SU-DHL-6 (cell line): ENCODE data around the gene ZNF579.

Experiments
- H2AFZ ChIP-seq: fragments of 200-600 bp; sonication (generic); 2 replicates; pipeline ENCODE4 v1.6.1; 2014; ENCODE audit warnings: low read depth, mild to moderate bottlenecking, moderate library complexity, mixed read lengths, antibody characterized with exemption, low read length; ENCODE audit not compliant: severe bottlenecking
- H3F3A ChIP-seq: fragments of 200-600 bp; shearing (Covaris generic); 2 replicates; pipeline ENCODE4 v1.6.0; 2016; ENCODE audit warnings: antibody characterized with exemption, mild to moderate bottlenecking; ENCODE audit not compliant: insufficient read depth
- H3K27ac ChIP-seq: fragments of 200-600 bp; sonication (generic); 2 replicates; pipeline ENCODE4 v1.5.1; 2016; ENCODE audit warnings: low read depth, mild to moderate bottlenecking, low read length, moderate library complexity, mixed read lengths
- H3K27me3 ChIP-seq: fragments of 200-600 bp; sonication (generic), shearing (Covaris generic); 2 replicates; pipeline ENCODE4 v1.6.0; 2014; ENCODE audit warnings: mild to moderate bottlenecking, low read length
- H3K36me3 ChIP-seq: fragments of 200-600 bp; sonication (generic); 2 replicates; pipeline ENCODE4 v1.6.1; 2014; ENCODE audit warnings: mild to moderate bottlenecking, low read length, mixed read lengths
- H3K4me2 ChIP-seq: fragments of 300-600, 200-600 bp; shearing (Covaris generic), sonication (generic); 2 replicates; pipeline ENCODE4 v1.6.0; 2014; ENCODE audit warnings: low read length, low read depth, mild to moderate bottlenecking; ENCODE audit not compliant: poor library complexity, severe bottlenecking
- H3K4me3 ChIP-seq: fragments of 200-600 bp; sonication (generic); 2 replicates; pipeline ENCODE4 v1.5.1; 2014; ENCODE audit warnings: antibody characterized with exemption, low read length, mild to moderate bottlenecking, mixed read lengths; ENCODE audit not compliant: insufficient read depth, poor library complexity, severe bottlenecking
- H3K79me2 ChIP-seq: fragments of 200-600 bp; sonication (generic); 2 replicates; pipeline ENCODE4 v1.6.1; 2014; ENCODE audit warnings: mild to moderate bottlenecking, low read length, moderate library complexity; ENCODE audit not compliant: insufficient read depth
- H3K9ac ChIP-seq: fragments of 200-600 bp; sonication (generic); 2 replicates; pipeline ENCODE4 v1.7.0; 2014; ENCODE audit warnings: mild to moderate bottlenecking, low read length
- H3K9me2 ChIP-seq: fragments of 200-600 bp; sonication (generic); replicated peaks from 2 replicates; pipeline ENCODE4 v1.6.1; 2014; ENCODE audit warnings: low read length; ENCODE audit not compliant: insufficient read depth
- H3K9me3 ChIP-seq: fragments of 200-600 bp; sonication (generic); 2 replicates; pipeline ENCODE4 v1.6.1; 2014; ENCODE audit warnings: low read length, mixed read lengths; ENCODE audit not compliant: insufficient read depth
- H4K20me1 ChIP-seq: fragments of 200-600 bp; sonication (generic); 2 replicates; pipeline ENCODE4 v1.6.1; 2014; ENCODE audit warnings: low read depth, mild to moderate bottlenecking, antibody characterized with exemption, low read length, moderate library complexity, mixed read lengths
- EZH2phosphoT487 ChIP-seq: fragments of 200-600 bp; sonication (generic), shearing (Covaris generic); conservative IDR thresholded peaks from 2 replicates; pipeline ENCODE4 v1.6.1; 2018; ENCODE audit warnings: mild to moderate bottlenecking, antibody characterized with exemption, low read length, moderate library complexity, mixed read lengths
- TF ChIP-seq, protein P1 (sequence below): fragments of 200-600 bp; sonication (generic); IDR thresholded peaks from one replicate; pipeline ENCODE4 v1.5.1; 2017; ENCODE audit warnings: antibody characterized with exemption, mild to moderate bottlenecking, low read length, moderate library complexity; ENCODE audit not compliant: insufficient read depth, poor library complexity, severe bottlenecking

Gene ZNF579

DNA sequence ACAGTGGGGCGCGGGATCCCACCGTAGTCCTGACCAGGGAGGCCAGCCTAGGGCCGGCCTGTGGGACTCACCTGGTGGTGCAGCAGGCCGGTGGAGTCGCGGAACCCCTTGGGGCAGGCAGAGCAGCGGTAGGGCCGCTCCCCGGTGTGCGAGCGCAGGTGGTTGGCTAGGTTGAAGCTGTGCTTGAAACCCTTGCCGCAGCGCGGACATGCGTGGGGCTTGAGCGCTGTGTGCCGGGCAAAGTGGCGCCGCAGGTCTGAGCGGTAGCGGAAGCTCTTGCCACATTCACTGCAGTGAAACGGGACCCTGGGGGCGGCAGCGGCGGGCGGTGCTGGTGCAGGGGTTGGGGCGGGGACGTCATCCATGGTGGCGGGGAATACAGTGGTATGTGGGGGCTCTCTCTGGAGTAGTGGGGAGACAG is 16.9 kb upstream of the ZNF579 start:
- Histone ChIP-seq H3K4me2 (no peak overlapping the region), H3F3A (peaks cover 27% of the 10 kb centered on the region), H3K9me3 (no peaks in the 10 kb centered on the region), H3K36me3 (no peaks in the 10 kb centered on the region), H2AFZ (no peak overlapping the region), H3K9me2 (no peaks in the 10 kb centered on the region), H4K20me1 (no peaks in the 10 kb centered on the region), H3K27me3 (no peaks in the 10 kb centered on the region), H3K79me2 (no peaks in the 10 kb centered on the region), H3K4me3 (no peak overlapping the region), H3K27ac (no peak overlapping the region), H3K9ac (no peak overlapping the region)
- TF ChIP-seq, protein P1, sequence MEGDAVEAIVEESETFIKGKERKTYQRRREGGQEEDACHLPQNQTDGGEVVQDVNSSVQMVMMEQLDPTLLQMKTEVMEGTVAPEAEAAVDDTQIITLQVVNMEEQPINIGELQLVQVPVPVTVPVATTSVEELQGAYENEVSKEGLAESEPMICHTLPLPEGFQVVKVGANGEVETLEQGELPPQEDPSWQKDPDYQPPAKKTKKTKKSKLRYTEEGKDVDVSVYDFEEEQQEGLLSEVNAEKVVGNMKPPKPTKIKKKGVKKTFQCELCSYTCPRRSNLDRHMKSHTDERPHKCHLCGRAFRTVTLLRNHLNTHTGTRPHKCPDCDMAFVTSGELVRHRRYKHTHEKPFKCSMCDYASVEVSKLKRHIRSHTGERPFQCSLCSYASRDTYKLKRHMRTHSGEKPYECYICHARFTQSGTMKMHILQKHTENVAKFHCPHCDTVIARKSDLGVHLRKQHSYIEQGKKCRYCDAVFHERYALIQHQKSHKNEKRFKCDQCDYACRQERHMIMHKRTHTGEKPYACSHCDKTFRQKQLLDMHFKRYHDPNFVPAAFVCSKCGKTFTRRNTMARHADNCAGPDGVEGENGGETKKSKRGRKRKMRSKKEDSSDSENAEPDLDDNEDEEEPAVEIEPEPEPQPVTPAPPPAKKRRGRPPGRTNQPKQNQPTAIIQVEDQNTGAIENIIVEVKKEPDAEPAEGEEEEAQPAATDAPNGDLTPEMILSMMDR: no peak
- no peak for TF ChIP-seq EZH2phosphoT487

- Histone ChIP-seq H3K27me3 (no peaks in the 10 kb centered on the region), H3K9ac (no peak overlapping the region), H3K4me3 (no peak overlapping the region), H3F3A (peaks cover 21% of the 10 kb centered on the region), H3K36me3 (no peaks in the 10 kb centered on the region), H3K9me3 (no peaks in the 10 kb centered on the region), H4K20me1 (no peaks in the 10 kb centered on the region), H3K27ac (no peak overlapping the region), H2AFZ (no peak overlapping the region), H3K79me2 (no peaks in the 10 kb centered on the region), H3K9me2 (no peaks in the 10 kb centered on the region), H3K4me2 (no peak overlapping the region)
- TF ChIP-seq EZH2phosphoT487: no peak
- TF ChIP-seq, protein P1: no peak
These were observed 15.7 kb upstream of the ZNF579 start for GRCh38 chr19:55596304-55596703.

DNA sequence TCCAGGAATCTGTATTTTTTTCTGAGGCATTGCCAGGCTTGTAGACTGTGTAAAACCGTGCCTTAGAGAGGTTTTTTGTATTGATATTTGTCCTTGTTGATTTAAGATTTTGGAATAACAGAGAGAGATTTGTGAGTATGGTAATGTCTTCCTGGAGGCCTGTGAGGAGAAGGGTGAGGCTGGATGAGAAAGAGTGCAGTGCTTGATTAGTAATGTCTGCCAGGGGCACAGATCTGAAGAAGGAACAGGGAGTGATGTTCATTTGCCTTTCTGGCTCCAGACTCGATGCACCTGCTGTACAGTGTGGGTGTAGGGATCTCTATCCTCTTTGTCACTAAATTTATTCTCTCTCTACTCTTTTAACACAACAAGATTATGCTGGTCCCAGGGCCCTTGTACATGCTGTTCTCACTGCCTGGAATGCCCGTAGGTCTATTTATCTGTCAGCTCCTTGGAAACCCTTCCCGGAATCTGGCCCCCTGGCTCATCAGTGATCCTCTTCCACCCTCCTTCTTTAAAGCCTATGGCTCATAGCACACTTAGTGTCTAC is 14.4 kb upstream of the ZNF579 start:
- no peaks in the 10 kb centered on the region for H3K9me2 ChIP-seq
- TF ChIP-seq, protein P1: no peak
- TF ChIP-seq EZH2phosphoT487: no peak
- H3K36me3 ChIP-seq: no peaks in the 10 kb centered on the region
- no peaks in the 10 kb centered on the region for H4K20me1 ChIP-seq
- no peak overlapping the region for H3K4me3 ChIP-seq
- H3K27me3 ChIP-seq: no peaks in the 10 kb centered on the region
- H3F3A ChIP-seq: peaks cover 12% of the 10 kb centered on the region
- no peak overlapping the region for H2AFZ ChIP-seq
- H3K9ac ChIP-seq: no peak overlapping the region
- no peak overlapping the region for H3K4me2 ChIP-seq
- no peak overlapping the region for H3K27ac ChIP-seq
- no peaks in the 10 kb centered on the region for H3K79me2 ChIP-seq
- no peaks in the 10 kb centered on the region for H3K9me3 ChIP-seq
